Subcutaneous adipose tissue (tissue), 4 donors: ENCODE data around the gene MYO3B. TPM values are rescaled to one million over a fixed set of nuclear protein-coding genes. Genes with fewer than 3 reads are reported as not detected.

ENCODE experiments used
- CTCF ChIP-seq: fragments of 450-650 bp; IDR thresholded peaks from one replicate; pipeline ENCODE4 v1.5.1; 2016; ENCODE audit warnings: low read depth, mild to moderate bottlenecking, control low read depth, antibody characterized with exemption, moderate library complexity
- total RNA-seq, 4 donors: library from RNA; depleted of rRNA; stranded (reverse); fragments of >200 nt; gene quantifications; one replicate each; pipeline ENCODE4 v1.1.0, GENCODE V29; 2016

MYO3B gene
- total RNA-seq, 4 donors from 2014 or later = 0.17 TPM; not detected in 3

DNA sequence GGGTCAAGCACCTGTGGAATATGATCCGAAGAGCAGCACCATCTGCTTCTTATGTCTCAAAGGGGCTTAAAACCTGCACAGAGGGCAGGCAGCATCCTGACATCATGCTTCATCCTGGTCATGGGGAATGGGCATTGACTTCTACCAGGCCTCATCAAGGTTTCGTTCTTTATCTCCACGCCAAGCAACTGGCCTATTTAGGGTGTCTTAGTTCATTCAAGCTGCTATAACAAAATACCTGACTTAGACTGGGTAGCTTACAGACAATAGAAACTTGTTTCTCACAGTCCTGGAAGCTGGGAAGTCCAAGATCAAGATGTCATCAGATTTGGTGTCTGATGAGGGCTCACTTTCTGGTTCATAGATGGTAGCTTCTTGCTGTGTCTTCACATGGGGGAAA is 69.4 kb downstream of the MYO3B start:
- no peak for TF ChIP-seq CTCF

GRCh38 chr2:170247882-170248393 is 70.0 kb downstream of the MYO3B start:
- TF ChIP-seq CTCF = no peak

DNA sequence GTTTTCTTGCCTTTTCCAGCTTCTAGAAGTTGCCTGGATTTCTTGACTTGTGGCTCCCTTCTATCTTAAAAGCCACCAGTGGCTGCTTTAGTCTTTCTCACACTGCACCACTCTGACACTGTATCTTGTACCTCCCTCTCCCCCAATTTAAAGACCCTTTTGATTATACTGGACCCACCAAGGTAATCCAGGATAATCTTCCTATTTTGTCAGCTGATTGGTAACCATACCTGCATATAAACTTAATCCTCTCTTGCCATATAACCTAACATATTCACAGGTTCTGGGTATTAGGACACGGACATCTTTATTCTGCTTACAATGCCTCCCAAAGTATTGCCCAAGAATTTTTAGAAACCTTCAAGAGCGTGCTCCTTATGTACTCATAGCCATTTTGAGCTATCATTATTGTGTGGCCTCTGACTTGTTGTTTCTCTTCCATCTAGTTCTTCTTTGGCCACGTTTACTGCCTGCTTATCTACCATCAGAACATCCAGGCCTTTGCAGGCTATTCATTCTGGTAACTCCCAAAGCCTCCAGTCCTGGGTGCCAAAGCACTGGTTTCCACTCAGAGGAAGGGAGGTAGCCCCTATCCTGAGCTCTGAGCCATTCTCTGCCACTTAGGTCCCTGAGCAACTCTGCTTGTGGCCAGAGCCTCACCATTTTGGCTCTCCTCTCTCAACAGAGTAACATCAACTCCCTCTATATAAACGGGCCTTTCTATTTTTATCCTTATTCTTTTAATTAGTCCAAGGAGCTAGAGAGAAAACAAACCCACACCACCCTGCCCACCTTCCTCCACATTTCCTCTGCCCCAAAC is 70.8 kb downstream of the MYO3B start:
- TF ChIP-seq CTCF = no peak

DNA sequence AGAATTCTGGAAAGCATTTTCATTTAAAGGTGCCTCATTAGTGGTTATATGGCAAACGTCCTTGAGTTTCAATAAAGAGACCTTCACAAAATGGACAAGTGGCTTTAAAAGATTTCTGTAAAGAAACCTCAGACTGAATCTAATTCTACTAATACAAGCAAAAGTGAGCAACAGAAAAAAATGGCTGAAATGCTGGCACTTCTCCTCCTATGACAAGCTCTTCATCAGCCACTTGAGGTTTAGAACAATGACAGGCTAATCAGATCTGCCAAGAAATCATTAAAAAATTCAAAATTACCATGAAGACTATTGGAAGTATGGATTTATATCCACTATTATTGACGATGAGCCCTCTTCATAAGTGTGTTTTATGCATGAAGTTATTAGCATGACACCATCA is 71.8 kb downstream of the MYO3B start:
- TF ChIP-seq CTCF = no peak

DNA sequence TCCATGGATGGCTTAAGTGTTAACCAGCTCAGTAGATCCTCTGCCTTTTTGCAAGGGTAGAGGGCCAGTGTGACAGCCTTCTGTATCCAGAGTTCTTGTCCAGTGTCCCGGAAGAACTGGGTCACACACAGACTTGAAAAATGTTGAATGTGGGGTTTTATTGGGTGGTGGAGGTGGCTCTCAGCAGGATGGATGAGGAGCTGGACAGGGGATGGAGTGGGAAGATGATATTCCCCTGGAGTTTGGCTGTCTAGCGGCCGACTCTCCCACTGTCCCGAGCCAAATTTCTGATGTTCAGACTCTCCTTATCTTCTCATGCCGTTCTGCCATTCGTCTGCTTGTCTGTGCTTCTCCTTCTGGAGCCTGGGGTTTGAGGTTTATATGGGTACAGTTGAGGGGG is 72.6 kb downstream of the MYO3B start:
- no peak for TF ChIP-seq CTCF

DNA sequence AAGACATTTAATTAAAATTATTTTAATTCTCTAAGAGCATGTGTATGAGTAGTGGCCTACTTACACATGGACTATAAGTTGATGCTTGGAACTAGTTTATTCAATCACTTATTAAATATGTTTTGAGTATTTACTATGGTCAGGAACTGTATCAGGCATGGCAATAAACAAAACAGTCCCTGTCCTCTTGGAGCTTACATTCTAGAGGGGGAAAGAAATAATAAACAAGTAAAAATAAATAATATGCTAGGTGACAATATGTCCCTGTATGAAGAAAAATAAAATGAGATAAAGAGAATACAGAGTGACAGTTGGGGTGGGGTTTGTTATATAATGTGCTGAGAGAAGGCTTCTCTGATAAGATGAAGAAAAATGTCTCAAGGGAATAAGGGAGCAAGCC is 74.5 kb downstream of the MYO3B start:
- TF ChIP-seq CTCF = no peak

- TF ChIP-seq CTCF = no peak
Observed at GRCh38 chr2:170253721-170254230, 75.8 kb downstream of the MYO3B start.
